ENCODE results near the gene SEC61A1. TPM values are rescaled to one million over a fixed set of nuclear protein-coding genes. Genes with fewer than 3 reads are reported as not detected.

Gene SEC61A1
- total RNA-seq, 2 experiments from 2014 or later = 146 to 148 TPM

- CTCF ChIA-PET = no interaction called here
- ATAC-seq (no peak), DNase-seq (no peak)
- Mint-ChIP-seq H3K9me3 (ENCODE audit: insufficient read depth) (no peaks in the 10 kb centered on the region), H3K27ac (no peak overlapping the region), H3K36me3 (ENCODE audit: low read depth) (no peaks in the 10 kb centered on the region), H3K4me3 (no peak overlapping the region), H3K27me3 (ENCODE audit: low read depth) (peaks cover 13% of the 10 kb centered on the region), H3K4me1 (ENCODE audit: low read depth) (no peaks in the 10 kb centered on the region)
- POLR2A ChIA-PET = no interaction called here
Measured at GRCh38 chr3:128036119-128036518, 16.1 kb upstream of the SEC61A1 start.

- H3K4me3 Mint-ChIP-seq = no peak overlapping the region
- no peaks in the 10 kb centered on the region for H3K9me3 Mint-ChIP-seq (ENCODE audit: insufficient read depth)
- no peaks in the 10 kb centered on the region for H3K36me3 Mint-ChIP-seq (ENCODE audit: low read depth)
- H3K27me3 Mint-ChIP-seq (ENCODE audit: low read depth) = peaks cover 17% of the 10 kb centered on the region
- ChIA-PET CTCF (interaction anchor here (1.2 kb wide), 1 partner anchor 56 kb away, joined by 3 read pairs; no protein-coding TSS in a partner anchor), POLR2A (no interaction called here)
- H3K27ac Mint-ChIP-seq = no peak overlapping the region
- no peak for ATAC-seq
- no peak for DNase-seq
- H3K4me1 Mint-ChIP-seq (ENCODE audit: low read depth) = no peaks in the 10 kb centered on the region
Measured at GRCh38 chr3:128040041-128040440, 12.2 kb upstream of the SEC61A1 start.

GRCh38 chr3:128040660-128041059, 11.6 kb upstream of the SEC61A1 start:
- DNase-seq (no peak), ATAC-seq (no peak)
- Mint-ChIP-seq H3K36me3 (ENCODE audit: low read depth) (no peaks in the 10 kb centered on the region), H3K27me3 (ENCODE audit: low read depth) (peaks cover 18% of the 10 kb centered on the region), H3K27ac (no peak overlapping the region), H3K9me3 (ENCODE audit: insufficient read depth) (no peaks in the 10 kb centered on the region), H3K4me1 (ENCODE audit: low read depth) (no peaks in the 10 kb centered on the region), H3K4me3 (no peak overlapping the region)
- ChIA-PET POLR2A (interaction anchor here (1.6 kb wide), 1 partner anchor 11 kb away, joined by 3 read pairs; no protein-coding TSS in a partner anchor), CTCF (interaction anchor here (1.2 kb wide), 1 partner anchor 12 kb away, joined by 4 read pairs; no protein-coding TSS in a partner anchor)

- ATAC-seq (no peak), DNase-seq (no peak)
- H3K27me3 Mint-ChIP-seq (ENCODE audit: low read depth) = peaks cover 20% of the 10 kb centered on the region
- ChIA-PET CTCF (interaction anchor here (0.6 to 1.2 kb wide), 2 partner anchors 12 to 250 kb away, joined by 3 to 4 read pairs; no protein-coding TSS in a partner anchor), POLR2A (interaction anchor here (1.6 kb wide), 1 partner anchor 10 kb away, joined by 3 read pairs; no protein-coding TSS in a partner anchor)
- no peaks in the 10 kb centered on the region for H3K4me1 Mint-ChIP-seq (ENCODE audit: low read depth)
- no peaks in the 10 kb centered on the region for H3K9me3 Mint-ChIP-seq (ENCODE audit: insufficient read depth)
- H3K4me3 Mint-ChIP-seq = no peak overlapping the region
- no peaks in the 10 kb centered on the region for H3K36me3 Mint-ChIP-seq (ENCODE audit: low read depth)
- no peak overlapping the region for H3K27ac Mint-ChIP-seq
Measured at GRCh38 chr3:128041344-128041743, 10.9 kb upstream of the SEC61A1 start.

GRCh38 chr3:128050597-128050996, 1.6 kb upstream of the SEC61A1 start:
- ChIA-PET POLR2A (interaction anchor here (1.0 kb wide), 1 partner anchor 9 kb away, joined by 3 read pairs; no protein-coding TSS in a partner anchor), CTCF (interaction anchor here (2.1 kb wide), 1 partner anchor 83 kb away, joined by 5 read pairs; no protein-coding TSS in a partner anchor)
- Mint-ChIP-seq H3K9me3 (ENCODE audit: insufficient read depth) (no peaks in the 10 kb centered on the region), H3K4me1 (ENCODE audit: low read depth) (peaks cover 34% of the 10 kb centered on the region), H3K27me3 (ENCODE audit: low read depth) (peaks cover 11% of the 10 kb centered on the region), H3K4me3 (no peak overlapping the region), H3K27ac (no peak overlapping the region), H3K36me3 (ENCODE audit: low read depth) (peaks cover 29% of the 10 kb centered on the region)
- ATAC-seq = no peak
- no peak for DNase-seq

- peaks cover 36% of the 10 kb centered on the region for H3K36me3 Mint-ChIP-seq (ENCODE audit: low read depth)
- H3K27me3 Mint-ChIP-seq (ENCODE audit: low read depth) = peaks cover 6% of the 10 kb centered on the region
- ChIA-PET POLR2A (interaction anchor here (1.0 to 1.2 kb wide), 2 partner anchors 10 to 270 kb away, joined by 3 read pairs; no protein-coding TSS in a partner anchor), CTCF (interaction anchor here (2.1 kb wide), 1 partner anchor 82 kb away, joined by 5 read pairs; no protein-coding TSS in a partner anchor)
- H3K27ac Mint-ChIP-seq = peak overlapping the region; percentile 85
- no peak for ATAC-seq
- H3K4me1 Mint-ChIP-seq (ENCODE audit: low read depth) = peaks cover 40% of the 10 kb centered on the region
- peak overlapping the region; percentile 97 for H3K4me3 Mint-ChIP-seq
- DNase-seq = no peak
- H3K9me3 Mint-ChIP-seq (ENCODE audit: insufficient read depth) = no peaks in the 10 kb centered on the region
Measured at GRCh38 chr3:128051459-128051836, 789 bp upstream of the SEC61A1 start.

GRCh38 chr3:128052595-128053351, 536 bp downstream of the SEC61A1 start:
- CTCF ChIA-PET = interaction anchor here (1.1 to 2.1 kb wide), 3 partner anchors 16 to 81 kb away, joined by 3 to 5 read pairs (median 4); no protein-coding TSS in a partner anchor
- peak overlapping the region; percentile 98 for H3K27ac Mint-ChIP-seq

GRCh38 chr3:128053614-128054013, 1.4 kb downstream of the SEC61A1 start:
- Mint-ChIP-seq H3K4me1 (ENCODE audit: low read depth) (peaks cover 43% of the 10 kb centered on the region), H3K27me3 (ENCODE audit: low read depth) (no peaks in the 10 kb centered on the region), H3K4me3 (peak overlapping the region; percentile 97), H3K9me3 (ENCODE audit: insufficient read depth) (no peaks in the 10 kb centered on the region), H3K36me3 (ENCODE audit: low read depth) (peaks cover 44% of the 10 kb centered on the region), H3K27ac (peak overlapping the region; percentile 98)
- CTCF ChIA-PET = interaction anchor here (1.1 to 1.2 kb wide), 2 partner anchors 16 to 21 kb away, joined by 3 to 4 read pairs; no protein-coding TSS in a partner anchor
- no peak for ATAC-seq
- POLR2A ChIA-PET = interaction anchor here (0.7 to 1.1 kb wide), 3 partner anchors 19 to 1036 kb away, joined by 3 to 4 read pairs (median 3); no protein-coding TSS in a partner anchor
- DNase-seq = no peak

More at GRCh38 chr3:128052595-128053351, 536 bp downstream of the SEC61A1 start:
- H3K27me3 Mint-ChIP-seq (ENCODE audit: low read depth) = no peaks in the 10 kb centered on the region
- H3K36me3 Mint-ChIP-seq (ENCODE audit: low read depth) = peaks cover 42% of the 10 kb centered on the region
- H3K9me3 Mint-ChIP-seq (ENCODE audit: insufficient read depth) = no peaks in the 10 kb centered on the region
- POLR2A ChIA-PET = interaction anchor here (0.6 to 1.2 kb wide), 6 partner anchors 19 to 1035 kb away, joined by 3 to 5 read pairs (median 4); partner anchors contain the start of gene RUVBL1
- H3K4me1 Mint-ChIP-seq (ENCODE audit: low read depth) = peaks cover 43% of the 10 kb centered on the region
- H3K4me3 Mint-ChIP-seq = peak overlapping the region; percentile 97
- DNase-seq (no peak), ATAC-seq (no peak)

- Mint-ChIP-seq H3K36me3 (ENCODE audit: low read depth) (peaks cover 48% of the 10 kb centered on the region), H3K27ac (peak overlapping the region; percentile 43), H3K4me3 (peak overlapping the region; percentile 97), H3K9me3 (ENCODE audit: insufficient read depth) (no peaks in the 10 kb centered on the region), H3K4me1 (ENCODE audit: low read depth) (peaks cover 43% of the 10 kb centered on the region), H3K27me3 (ENCODE audit: low read depth) (no peaks in the 10 kb centered on the region)
- ATAC-seq (no peak), DNase-seq (no peak)
- POLR2A ChIA-PET = no interaction called here
- CTCF ChIA-PET = no interaction called here
Measured at GRCh38 chr3:128054367-128054766, 2.1 kb downstream of the SEC61A1 start.

GRCh38 chr3:128056258-128056657, 4.0 kb downstream of the SEC61A1 start:
- Mint-ChIP-seq H3K9me3 (ENCODE audit: insufficient read depth) (no peaks in the 10 kb centered on the region), H3K27ac (no peak overlapping the region), H3K4me1 (ENCODE audit: low read depth) (peaks cover 38% of the 10 kb centered on the region), H3K36me3 (ENCODE audit: low read depth) (peaks cover 66% of the 10 kb centered on the region), H3K4me3 (no peak overlapping the region), H3K27me3 (ENCODE audit: low read depth) (no peaks in the 10 kb centered on the region)
- DNase-seq (no peak), ATAC-seq (no peak)
- CTCF ChIA-PET = interaction anchor here (0.8 to 1.8 kb wide), 7 partner anchors 9 to 561 kb away, joined by 3 to 8 read pairs (median 5); no protein-coding TSS in a partner anchor
- POLR2A ChIA-PET = interaction anchor here (1.2 kb wide), 1 partner anchor 18 kb away, joined by 3 read pairs; no protein-coding TSS in a partner anchor

- ChIA-PET CTCF (no interaction called here), POLR2A (interaction anchor here (0.7 kb wide), 1 partner anchor 13 kb away, joined by 3 read pairs; no protein-coding TSS in a partner anchor)
- DNase-seq (no peak), ATAC-seq (no peak)
- no peaks in the 10 kb centered on the region for H3K27me3 Mint-ChIP-seq (ENCODE audit: low read depth)
- H3K4me1 Mint-ChIP-seq (ENCODE audit: low read depth) = peaks cover 7% of the 10 kb centered on the region
- no peak overlapping the region for H3K27ac Mint-ChIP-seq
- H3K36me3 Mint-ChIP-seq (ENCODE audit: low read depth) = peaks cover 72% of the 10 kb centered on the region
- H3K4me3 Mint-ChIP-seq = no peak overlapping the region
- no peaks in the 10 kb centered on the region for H3K9me3 Mint-ChIP-seq (ENCODE audit: insufficient read depth)
Measured at GRCh38 chr3:128060473-128061381, 8.5 kb downstream of the SEC61A1 start.

All from activated CD8-positive, alpha-beta T cell treated with anti-CD3 and anti-CD28 coated beads, Interleukin-2, amount 10 ng/mL, durations not matched to agents 7 days and 5 days (primary cell).